ENCODE data around the gene BEND2.
"Not testable (repeated sequence)": the region's sequence is repeated elsewhere in the genome, so short reads cannot be mapped to it uniquely, and the experiment has no call there.

GRCh38 chrX:18229646-18230045, 9.0 kb upstream of the BEND2 start:
- not testable (repeated sequence) for TF ChIP-seq POLR2A, POLR2AphosphoS5 (IDR thresholded peaks at IDR 0.05; ENCODE audit: low read depth, low read length)

Data from GM12892 (cell line).